ENCODE measurements around the gene PCA3. TPM values are rescaled to one million over a fixed set of nuclear protein-coding genes. Genes with fewer than 3 reads are reported as not detected.

Gene PCA3
- total and polyA plus RNA-seq, 4 donors: 0.05 to 0.09 (median 0.08) TPM; not detected in 1

- H3K4me3 ChIP-seq: no peak overlapping the region
- H3K36me3 ChIP-seq (ENCODE audit: control insufficient read depth in 4 of 4, insufficient read depth in 4 of 4, low read length in 4 of 4): no peaks in the 10 kb centered on the region
- no peak for TF ChIP-seq CTCF (IDR thresholded peaks at IDR 0.05; ENCODE audit: control extremely low read depth, extremely low read depth)
- peak overlapping the region in 1 of 2 donors; percentile 56 for H3K27ac ChIP-seq (ENCODE audit: low read depth in 1 of 2, low read length in 1 of 2)
- ATAC-seq (ENCODE audit: insufficient read depth, low FRiP score) (no peak), DNase-seq (peak in 2 of 3 donors; percentile 1 to 12)
- no peaks in the 10 kb centered on the region for H3K9me3 ChIP-seq (ENCODE audit: control insufficient read depth in 4 of 4, insufficient read depth in 3 of 4, low read length in 3 of 4)
- 60 to 74% methylated on average over 7 of the region's 7 CpGs for WGBS, 2 donors
- H3K4me1 ChIP-seq (ENCODE audit: control insufficient read depth in 5 of 5, insufficient read depth in 5 of 5, low read length in 5 of 5): no peaks in the 10 kb centered on the region
- H3K9ac ChIP-seq (ENCODE audit: insufficient read depth in 1 of 2, low read length in 2 of 2): no peak overlapping the region
- no peaks in the 10 kb centered on the region for H3K27me3 ChIP-seq (ENCODE audit: control insufficient read depth in 3 of 3, insufficient read depth in 3 of 3, low read length in 2 of 3)
These were observed 71.5 kb downstream of the PCA3 start for GRCh38 chr9:76835571-76836283.

Small RNA genes within 50 kb of the gene (small RNA-seq; reads per million reads assigned to genes)
- not detected for gene AL359314.1 (ENCODE audit: low replicate concordance)

Other genes with a start within 250 kb of the PCA3 start
- gene PRUNE2, start 141.7 kb downstream of the PCA3 start, total RNA-seq: 10 to 100 TPM; 10.6 to 18.1 TPM
- 1 to 10 TPM; 3.8 to 5.1 TPM for gene PRUNE2, start 141.7 kb downstream of the PCA3 start, polyA plus RNA-seq